Measurements from ENCODE around the gene ANKRD24.
"Not testable (repeated sequence)": the region's sequence is repeated elsewhere in the genome, so short reads cannot be mapped to it uniquely, and the experiment has no call there.

The ANKRD24 gene

DNA sequence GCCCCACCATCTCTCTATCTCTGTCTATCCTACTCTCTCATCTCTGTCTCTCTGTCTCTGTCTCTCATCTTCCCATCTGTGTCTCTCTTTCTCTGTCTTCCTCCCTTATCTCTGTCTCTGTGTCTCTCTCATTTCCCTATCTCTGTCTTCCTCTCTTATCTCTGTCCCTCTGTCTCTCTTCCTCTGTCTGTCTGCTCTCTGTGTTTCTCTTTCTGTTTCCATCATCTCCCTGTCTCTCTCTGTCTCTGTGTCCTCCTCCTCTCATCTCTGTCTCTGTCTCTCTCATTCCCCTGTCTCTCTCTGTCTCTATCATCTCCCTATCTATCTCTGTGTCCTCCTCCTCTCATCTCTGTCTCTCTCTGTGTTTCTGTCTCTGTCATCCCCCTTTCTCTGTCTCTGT is 45.3 kb downstream of the ANKRD24 start:
- Histone ChIP-seq H3K9ac (ENCODE audit: low read length) (no peak overlapping the region), H3K4me1 (ENCODE audit: insufficient read depth, low read length) (no peaks in the 10 kb centered on the region), H3K27me3 (ENCODE audit: control insufficient read depth in 1 of 2, insufficient read depth in 2 of 2, low read length in 2 of 2) (peaks cover 4 to 39% of the 10 kb centered on the region in 2 donors), H3K27ac (ENCODE audit: low read depth, low read length) (no peak overlapping the region), H3K4me3 (ENCODE audit: low read depth in 1 of 2, low read length in 2 of 2) (no peak overlapping the region), H3K9me3 (ENCODE audit: low read length) (no peaks in the 10 kb centered on the region), H3K36me3 (ENCODE audit: insufficient read depth, low read length) (no peaks in the 10 kb centered on the region)

DNA sequence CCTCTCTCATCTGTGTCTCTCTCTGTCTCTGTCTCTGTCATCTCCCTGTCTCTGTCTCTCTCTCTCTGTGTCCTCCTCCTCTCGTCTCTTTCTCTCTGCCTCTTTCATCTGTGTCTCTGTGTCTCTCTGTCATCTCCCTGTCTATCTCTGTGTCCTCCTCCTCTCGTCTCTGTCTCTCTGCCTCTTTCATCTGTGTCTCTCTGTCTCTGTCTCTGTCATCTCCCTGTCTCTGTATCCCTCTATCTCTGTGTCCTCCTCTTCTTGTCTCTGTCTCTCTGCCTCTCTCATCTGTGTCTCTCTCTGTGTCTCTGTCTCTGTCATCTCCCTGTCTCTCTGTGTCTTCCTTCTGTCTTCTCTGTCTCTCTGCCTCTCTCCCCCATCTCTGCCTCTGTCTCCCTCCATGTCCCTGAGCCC is 46.3 kb downstream of the ANKRD24 start:
- Histone ChIP-seq H3K27me3 (ENCODE audit: control insufficient read depth in 1 of 2, insufficient read depth in 2 of 2, low read length in 2 of 2) (peaks cover 4 to 48% of the 10 kb centered on the region in 2 donors), H3K4me1 (ENCODE audit: insufficient read depth, low read length) (no peaks in the 10 kb centered on the region), H3K9me3 (ENCODE audit: low read length) (no peaks in the 10 kb centered on the region), H3K36me3 (ENCODE audit: insufficient read depth, low read length) (no peaks in the 10 kb centered on the region), H3K9ac (ENCODE audit: low read length) (no peak overlapping the region), H3K4me3 (ENCODE audit: low read depth in 1 of 2, low read length in 2 of 2) (no peak overlapping the region), H3K27ac (ENCODE audit: low read depth, low read length) (no peak overlapping the region)

DNA sequence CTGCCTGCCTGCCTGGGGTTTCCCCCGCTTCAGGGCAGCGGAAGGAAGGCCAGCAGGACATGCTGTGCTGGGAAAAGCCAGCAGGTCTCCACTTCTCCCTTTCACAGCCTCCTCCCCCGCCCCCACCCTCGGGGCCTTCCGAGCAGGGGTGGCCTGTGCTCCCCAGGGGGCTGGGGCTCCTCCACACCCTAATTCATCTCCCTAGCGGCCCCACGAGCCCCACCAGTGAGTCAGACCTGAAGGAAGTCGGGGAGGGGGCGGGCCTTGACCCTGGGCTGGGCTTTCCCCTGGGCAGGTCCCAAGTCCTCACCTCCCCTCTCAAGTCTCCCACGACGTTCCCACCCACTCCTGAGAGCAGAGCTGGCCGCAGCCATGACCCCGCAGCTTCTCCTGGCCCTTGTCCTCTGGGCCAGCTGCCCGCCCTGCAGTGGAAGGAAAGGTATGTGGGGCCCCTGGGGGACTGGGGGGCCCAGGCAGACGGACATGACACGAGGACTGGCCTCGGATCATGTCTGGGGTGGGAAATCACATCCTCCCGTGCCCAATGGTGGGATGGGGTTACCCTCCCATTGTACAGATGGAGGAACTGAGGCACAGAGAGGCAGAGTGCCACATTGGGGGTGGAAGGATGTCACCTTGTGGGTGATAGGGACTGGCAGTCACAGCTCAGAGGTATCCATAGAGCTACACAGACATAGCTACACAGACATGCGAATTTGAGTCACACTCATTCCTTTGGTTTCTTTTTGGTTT is 46.9 kb downstream of the ANKRD24 start, which contains the start of gene EBI3:
EBI3 (plus strand) TSS at position 345 of the 753 bp plus-strand sequence; CDS start at position 373, 28 bp downstream.
- H3K27ac ChIP-seq (ENCODE audit: low read depth, low read length): no peak within 1 kb of the TSS
- no peak within 1 kb of the TSS for H3K4me3 ChIP-seq (ENCODE audit: low read depth in 1 of 2, low read length in 2 of 2)
- H3K9me3 ChIP-seq (ENCODE audit: low read length): no peaks in the 10 kb centered on the region
- H3K27me3 ChIP-seq (ENCODE audit: control insufficient read depth in 1 of 2, insufficient read depth in 2 of 2, low read length in 2 of 2): peaks cover 4 to 48% of the 10 kb centered on the region in 2 donors
- no peaks in the 10 kb centered on the region for H3K4me1 ChIP-seq (ENCODE audit: insufficient read depth, low read length)
- H3K9ac ChIP-seq (ENCODE audit: low read length): no peak within 1 kb of the TSS
- H3K36me3 ChIP-seq (ENCODE audit: insufficient read depth, low read length): no peaks in the 10 kb centered on the region

DNA sequence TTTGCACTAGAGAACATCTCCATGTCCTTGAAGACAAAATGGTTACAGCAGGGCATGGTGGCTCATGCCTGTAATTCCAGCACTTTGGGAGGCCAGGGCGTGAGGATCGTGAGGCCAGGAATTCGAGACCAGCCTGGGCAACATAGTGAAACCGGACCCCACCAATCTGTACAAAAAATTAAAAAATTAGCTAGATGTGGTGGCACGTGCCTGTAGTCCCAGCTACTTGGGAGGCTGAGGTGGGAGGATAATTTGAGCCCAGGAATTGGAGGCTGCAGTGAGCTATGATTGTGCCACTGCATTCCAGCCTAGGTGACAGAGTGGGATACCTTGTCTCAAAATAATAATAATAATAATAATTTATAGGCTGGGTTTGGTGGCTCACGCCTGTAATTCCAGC is 47.7 kb downstream of the ANKRD24 start:
- not testable (repeated sequence) for H3K9me3 ChIP-seq (ENCODE audit: low read length); H3K4me3 ChIP-seq (ENCODE audit: low read depth in 1 of 2, low read length in 2 of 2); H3K9ac ChIP-seq (ENCODE audit: low read length); H3K36me3 ChIP-seq (ENCODE audit: insufficient read depth, low read length); H3K4me1 ChIP-seq (ENCODE audit: insufficient read depth, low read length); H3K27ac ChIP-seq (ENCODE audit: low read depth, low read length)
- peaks cover 4 to 48% of the 10 kb centered on the region in 2 donors for H3K27me3 ChIP-seq (ENCODE audit: control insufficient read depth in 1 of 2, insufficient read depth in 2 of 2, low read length in 2 of 2)

DNA sequence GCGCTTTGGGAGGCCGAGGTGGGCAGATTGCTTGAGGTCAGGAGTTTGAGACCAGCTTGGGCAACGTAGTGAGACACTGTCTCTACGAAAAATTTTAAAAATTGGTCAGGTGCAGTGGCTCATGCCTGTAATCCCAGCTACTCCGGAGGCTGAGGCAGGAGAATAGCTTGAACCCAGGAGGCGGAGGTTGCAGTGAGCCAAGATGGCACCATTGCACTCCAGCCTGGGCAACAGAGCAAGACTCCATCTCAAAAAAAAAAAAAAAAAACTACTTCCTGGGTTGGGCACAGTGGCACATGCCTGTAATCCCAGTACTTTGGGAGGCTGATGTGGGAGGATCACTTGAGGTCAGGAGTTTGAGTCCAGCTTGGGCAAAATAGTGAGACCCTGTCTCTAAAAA is 49.0 kb downstream of the ANKRD24 start:
- H3K4me1 ChIP-seq (ENCODE audit: insufficient read depth, low read length); H3K9ac ChIP-seq (ENCODE audit: low read length); H3K9me3 ChIP-seq (ENCODE audit: low read length); H3K36me3 ChIP-seq (ENCODE audit: insufficient read depth, low read length); H3K4me3 ChIP-seq (ENCODE audit: low read depth in 1 of 2, low read length in 2 of 2); H3K27ac ChIP-seq (ENCODE audit: low read depth, low read length): not testable (repeated sequence)
- peaks cover 4 to 48% of the 10 kb centered on the region in 2 donors for H3K27me3 ChIP-seq (ENCODE audit: control insufficient read depth in 1 of 2, insufficient read depth in 2 of 2, low read length in 2 of 2)

DNA sequence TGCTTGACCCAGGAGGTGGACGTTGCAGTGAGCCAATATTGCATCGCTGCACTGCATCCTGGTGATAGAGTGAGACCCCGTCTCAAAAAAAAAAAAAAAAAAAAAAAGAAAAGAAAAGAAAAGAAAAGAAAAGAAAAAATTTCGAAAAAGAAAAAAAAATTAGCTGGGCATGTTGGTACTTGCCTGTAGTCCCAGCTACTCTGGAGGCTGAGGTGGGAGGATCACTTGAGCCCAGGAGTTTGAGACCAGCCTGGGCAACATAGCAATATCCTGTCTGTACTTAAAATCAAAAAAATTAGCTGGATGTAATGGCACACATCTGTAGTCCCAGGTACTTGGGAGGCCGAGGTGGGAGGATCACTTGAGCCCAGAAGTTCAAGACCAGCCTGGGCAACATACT is 49.6 kb downstream of the ANKRD24 start:
- H3K4me3 ChIP-seq (ENCODE audit: low read depth in 1 of 2, low read length in 2 of 2); H3K4me1 ChIP-seq (ENCODE audit: insufficient read depth, low read length); H3K9ac ChIP-seq (ENCODE audit: low read length); H3K9me3 ChIP-seq (ENCODE audit: low read length); H3K27ac ChIP-seq (ENCODE audit: low read depth, low read length); H3K36me3 ChIP-seq (ENCODE audit: insufficient read depth, low read length): not testable (repeated sequence)
- peaks cover 4 to 48% of the 10 kb centered on the region in 2 donors for H3K27me3 ChIP-seq (ENCODE audit: control insufficient read depth in 1 of 2, insufficient read depth in 2 of 2, low read length in 2 of 2)

DNA sequence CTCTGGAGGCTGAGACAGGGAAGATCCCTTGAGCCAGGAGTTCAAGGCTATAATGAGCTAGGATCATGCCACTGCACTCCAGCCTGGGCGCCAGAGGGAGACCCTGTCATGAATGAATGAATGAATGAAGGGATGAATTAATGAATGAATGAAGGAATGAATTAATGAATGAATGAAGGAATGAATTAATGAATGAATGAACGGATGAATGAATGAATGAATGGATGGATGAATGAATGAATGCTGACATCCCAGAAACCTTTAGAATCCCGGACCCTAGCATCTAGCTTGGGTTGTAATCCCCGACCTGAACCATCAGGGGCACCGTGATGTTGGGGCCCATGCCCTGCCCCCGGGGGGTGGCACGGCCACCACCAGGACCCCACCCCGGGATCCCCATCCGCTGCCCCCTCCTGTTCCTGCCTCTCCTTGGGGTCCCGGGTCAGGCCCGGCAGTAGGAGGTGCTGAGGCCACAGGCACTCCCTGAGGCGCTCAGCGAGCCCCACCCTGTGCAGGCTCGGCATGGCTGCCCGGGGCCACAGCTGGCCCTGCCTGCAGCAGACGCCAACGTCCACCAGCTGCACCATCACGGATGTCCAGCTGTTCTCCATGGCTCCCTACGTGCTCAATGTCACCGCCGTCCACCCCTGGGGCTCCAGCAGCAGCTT is 50.3 kb downstream of the ANKRD24 start:
- H3K4me1 ChIP-seq (ENCODE audit: insufficient read depth, low read length): no peaks in the 10 kb centered on the region
- H3K9me3 ChIP-seq (ENCODE audit: low read length): no peaks in the 10 kb centered on the region
- no peak overlapping the region for H3K4me3 ChIP-seq (ENCODE audit: low read depth in 1 of 2, low read length in 2 of 2)
- no peak overlapping the region for H3K9ac ChIP-seq (ENCODE audit: low read length)
- no peak overlapping the region for H3K27ac ChIP-seq (ENCODE audit: low read depth, low read length)
- H3K36me3 ChIP-seq (ENCODE audit: insufficient read depth, low read length): no peaks in the 10 kb centered on the region
- H3K27me3 ChIP-seq (ENCODE audit: control insufficient read depth in 1 of 2, insufficient read depth in 2 of 2, low read length in 2 of 2): peaks cover 4 to 45% of the 10 kb centered on the region in 2 donors

DNA sequence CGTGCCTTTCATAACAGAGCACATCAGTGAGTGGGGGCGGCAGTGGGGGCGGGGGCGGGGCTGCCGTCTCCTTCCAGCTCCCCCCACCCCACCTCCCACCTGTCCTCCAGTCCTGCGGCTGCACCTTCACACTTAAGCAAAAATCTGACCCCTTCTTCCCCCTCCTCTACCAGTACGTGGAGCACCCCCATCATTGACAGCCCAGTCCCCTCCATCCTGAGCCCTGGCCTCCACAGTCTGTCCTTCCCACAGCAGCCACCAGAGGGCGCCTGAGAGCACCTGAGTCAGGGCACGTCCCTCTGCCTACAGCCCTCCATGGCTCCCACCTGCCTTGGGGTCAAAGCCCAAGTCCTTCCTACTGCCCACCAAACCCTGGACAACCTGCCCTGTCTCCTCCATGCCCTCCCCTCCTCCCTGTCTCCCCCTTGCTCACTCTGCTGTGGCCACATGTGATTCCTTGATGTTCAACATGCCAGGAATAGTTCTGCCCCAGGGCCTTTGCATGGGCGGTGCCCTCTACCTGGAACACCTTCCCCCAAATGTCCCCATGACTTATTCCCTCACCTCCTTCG is 50.9 kb downstream of the ANKRD24 start:
- Histone ChIP-seq H3K9me3 (ENCODE audit: low read length) (no peaks in the 10 kb centered on the region), H3K4me3 (ENCODE audit: low read depth in 1 of 2, low read length in 2 of 2) (no peak overlapping the region), H3K27me3 (ENCODE audit: control insufficient read depth in 1 of 2, insufficient read depth in 2 of 2, low read length in 2 of 2) (peaks cover 4 to 39% of the 10 kb centered on the region in 2 donors)

DNA sequence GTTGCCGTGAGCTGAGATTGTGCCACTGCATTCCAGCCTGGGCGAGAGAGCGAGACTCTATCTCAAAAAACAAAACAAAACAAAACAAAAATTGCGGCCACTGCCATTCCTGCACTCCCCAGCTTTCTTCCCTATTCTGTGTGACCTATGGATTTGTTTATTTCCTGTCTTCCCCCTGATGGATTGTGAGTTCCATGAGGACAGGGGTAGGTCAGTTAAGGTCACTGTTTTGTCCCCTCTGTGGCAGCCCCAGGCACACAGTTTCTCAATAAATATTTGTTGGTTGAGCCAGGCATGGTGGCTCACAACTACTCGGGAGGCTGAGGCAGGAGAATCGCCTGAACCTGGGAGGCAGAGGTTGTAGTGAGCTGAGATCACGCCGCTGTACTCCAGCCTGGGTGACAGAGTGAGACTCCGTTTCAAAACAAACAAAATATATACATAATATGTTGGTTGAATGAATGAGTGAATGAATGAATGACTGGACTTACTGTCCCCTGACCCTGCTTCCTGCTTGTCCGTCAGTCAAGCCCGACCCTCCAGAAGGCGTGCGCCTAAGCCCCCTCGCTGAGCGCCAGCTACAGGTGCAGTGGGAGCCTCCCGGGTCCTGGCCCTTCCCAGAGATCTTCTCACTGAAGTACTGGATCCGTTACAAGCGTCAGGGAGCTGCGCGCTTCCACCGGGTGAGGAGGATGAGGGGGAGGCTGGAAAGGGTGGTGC is 51.8 kb downstream of the ANKRD24 start:
- no peak overlapping the region for H3K9ac ChIP-seq (ENCODE audit: low read length)
- no peak overlapping the region for H3K27ac ChIP-seq (ENCODE audit: low read depth, low read length)
- peaks cover 0 to 33% of the 10 kb centered on the region in 2 donors for H3K27me3 ChIP-seq (ENCODE audit: control insufficient read depth in 1 of 2, insufficient read depth in 2 of 2, low read length in 2 of 2)
- no peaks in the 10 kb centered on the region for H3K36me3 ChIP-seq (ENCODE audit: insufficient read depth, low read length)
- H3K4me3 ChIP-seq (ENCODE audit: low read depth in 1 of 2, low read length in 2 of 2): no peak overlapping the region
- H3K9me3 ChIP-seq (ENCODE audit: low read length): no peaks in the 10 kb centered on the region
- no peaks in the 10 kb centered on the region for H3K4me1 ChIP-seq (ENCODE audit: insufficient read depth, low read length)

More for the DNA sequence above, 50.9 kb downstream of the ANKRD24 start:
- Histone ChIP-seq H3K4me1 (ENCODE audit: insufficient read depth, low read length) (no peaks in the 10 kb centered on the region), H3K9ac (ENCODE audit: low read length) (no peak overlapping the region), H3K36me3 (ENCODE audit: insufficient read depth, low read length) (no peaks in the 10 kb centered on the region), H3K27ac (ENCODE audit: low read depth, low read length) (no peak overlapping the region)

DNA sequence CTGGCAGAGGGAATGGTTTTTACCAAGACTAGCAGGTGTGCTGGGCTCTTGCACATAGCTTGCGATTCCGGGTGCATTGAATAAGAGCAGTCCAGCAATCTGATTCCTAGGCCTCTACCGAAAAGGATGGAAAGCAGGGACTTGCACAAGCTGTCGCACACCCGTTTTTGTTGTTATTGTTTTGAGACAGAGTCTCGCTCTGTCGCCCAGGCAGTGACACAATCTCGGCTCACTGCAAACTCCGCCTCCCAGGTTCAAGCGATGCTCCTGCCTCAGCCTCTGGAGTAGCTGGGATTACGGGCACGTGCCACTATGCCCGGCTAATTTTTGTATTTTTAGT is 52.3 kb downstream of the ANKRD24 start:
- no peak overlapping the region for H3K27ac ChIP-seq (ENCODE audit: low read depth, low read length)
- H3K27me3 ChIP-seq (ENCODE audit: control insufficient read depth in 1 of 2, insufficient read depth in 2 of 2, low read length in 2 of 2): peaks cover 0 to 28% of the 10 kb centered on the region in 2 donors
- H3K9ac ChIP-seq (ENCODE audit: low read length): no peak overlapping the region
- H3K9me3 ChIP-seq (ENCODE audit: low read length): no peaks in the 10 kb centered on the region
- no peak overlapping the region for H3K4me3 ChIP-seq (ENCODE audit: low read depth in 1 of 2, low read length in 2 of 2)
- H3K36me3 ChIP-seq (ENCODE audit: insufficient read depth, low read length): no peaks in the 10 kb centered on the region
- no peaks in the 10 kb centered on the region for H3K4me1 ChIP-seq (ENCODE audit: insufficient read depth, low read length)

DNA sequence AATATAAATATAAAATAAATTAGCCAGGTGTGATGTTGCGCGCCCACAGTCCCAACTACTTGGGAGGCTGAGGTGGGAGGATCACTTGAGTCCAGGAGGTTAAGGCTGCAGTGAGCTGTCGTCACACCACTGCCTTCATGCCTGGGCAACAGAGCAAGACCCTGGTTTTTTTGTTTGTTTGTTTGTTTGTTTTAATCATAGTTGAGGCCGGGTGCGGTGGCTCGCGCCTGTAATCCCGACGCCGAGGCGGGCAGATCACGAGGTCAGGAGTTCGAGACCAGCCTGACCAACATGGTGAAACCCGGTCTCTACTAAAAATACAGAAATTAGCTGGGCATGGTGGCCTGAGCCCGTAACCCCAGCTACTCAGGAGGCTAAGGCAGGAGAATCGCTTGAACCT is 55.0 kb downstream of the ANKRD24 start:
- peaks cover 0 to 12% of the 10 kb centered on the region in 2 donors for H3K27me3 ChIP-seq (ENCODE audit: control insufficient read depth in 1 of 2, insufficient read depth in 2 of 2, low read length in 2 of 2)
- H3K4me1 ChIP-seq (ENCODE audit: insufficient read depth, low read length): not testable (repeated sequence)

More for the DNA sequence above, 55.0 kb downstream of the ANKRD24 start:
- not testable (repeated sequence) for H3K9ac ChIP-seq (ENCODE audit: low read length); H3K36me3 ChIP-seq (ENCODE audit: insufficient read depth, low read length); H3K4me3 ChIP-seq (ENCODE audit: low read depth in 1 of 2, low read length in 2 of 2); H3K27ac ChIP-seq (ENCODE audit: low read depth, low read length); H3K9me3 ChIP-seq (ENCODE audit: low read length)

Data from muscle layer of colon (tissue), 2 donors.